ENCODE measurements around the gene CXCL14.

- TF ChIP-seq CTCF (IDR thresholded peaks at IDR 0.05) (no peak), EZH2 (IDR thresholded peaks at IDR 0.05; ENCODE audit: borderline replicate concordance, insufficient read depth, low read depth, low read length, poor library complexity, severe bottlenecking) (no peak)
Measured at GRCh38 chr5:135591277-135591676, 12.5 kb upstream of the CXCL14 start.

Measured in B cell (primary cell).